Measurements from ENCODE around the gene SETD1B.
A peak's percentile ranks its signal among the peaks of the same experiment; 100 is the strongest.

The SETD1B gene

DNA sequence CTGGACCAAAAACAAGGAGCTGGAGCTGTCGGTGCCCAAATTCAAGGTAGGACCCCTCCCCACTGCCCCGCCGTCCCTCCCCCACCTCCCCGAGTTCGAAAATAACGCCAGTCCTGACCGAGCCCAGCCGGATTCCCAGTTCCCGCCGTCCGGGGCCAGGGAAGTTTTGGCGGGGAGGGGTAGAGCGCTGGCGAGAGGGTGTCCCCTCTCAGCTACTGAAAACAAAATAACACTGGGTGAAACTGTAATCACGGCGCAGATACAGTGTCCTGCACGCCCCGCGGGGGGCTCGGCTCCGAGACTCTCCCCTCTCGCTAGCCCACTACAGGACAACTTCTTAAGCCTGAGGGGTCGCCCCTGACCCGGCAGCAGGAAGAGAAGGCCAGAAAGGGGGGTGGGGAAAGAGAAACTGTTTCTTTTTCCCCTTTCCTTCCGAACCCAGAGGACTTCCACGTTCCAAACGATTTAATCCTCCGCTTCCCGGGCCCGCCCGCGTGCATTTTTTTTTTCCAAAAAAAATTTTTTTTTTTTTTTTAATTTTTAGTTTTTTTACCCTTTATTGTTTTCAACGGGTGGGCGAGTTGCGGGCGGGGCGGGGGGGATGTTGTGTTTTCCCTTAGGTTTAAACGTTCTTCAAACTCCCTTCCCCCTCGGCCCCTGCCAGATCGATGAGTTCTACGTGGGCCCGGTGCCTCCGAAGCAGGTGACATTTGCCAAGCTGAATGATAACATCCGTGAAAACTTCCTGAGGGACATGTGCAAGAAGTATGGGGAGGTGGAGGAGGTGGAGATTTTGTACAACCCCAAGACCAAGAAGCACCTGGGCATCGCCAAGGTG is 1.6 kb downstream of the SETD1B start:
- no peak for TF ChIP-seq CTCF (IDR thresholded peaks at IDR 0.05; ENCODE audit: insufficient read depth, low read length, poor library complexity, severe bottlenecking)
- no peak for DNase-seq (ENCODE audit: extremely low read depth, insufficient read length)
- peaks cover 15% of the 10 kb centered on the region for H3K36me3 ChIP-seq (ENCODE audit: control insufficient read depth, insufficient read depth, low read length)
- peak overlapping the region; percentile 82 for H3K4me3 ChIP-seq (replicated peaks; ENCODE audit: low read depth, low read length)
- no peaks in the 10 kb centered on the region for H3K27me3 ChIP-seq (replicated peaks; ENCODE audit: control insufficient read depth, insufficient read depth, low read length)

DNA sequence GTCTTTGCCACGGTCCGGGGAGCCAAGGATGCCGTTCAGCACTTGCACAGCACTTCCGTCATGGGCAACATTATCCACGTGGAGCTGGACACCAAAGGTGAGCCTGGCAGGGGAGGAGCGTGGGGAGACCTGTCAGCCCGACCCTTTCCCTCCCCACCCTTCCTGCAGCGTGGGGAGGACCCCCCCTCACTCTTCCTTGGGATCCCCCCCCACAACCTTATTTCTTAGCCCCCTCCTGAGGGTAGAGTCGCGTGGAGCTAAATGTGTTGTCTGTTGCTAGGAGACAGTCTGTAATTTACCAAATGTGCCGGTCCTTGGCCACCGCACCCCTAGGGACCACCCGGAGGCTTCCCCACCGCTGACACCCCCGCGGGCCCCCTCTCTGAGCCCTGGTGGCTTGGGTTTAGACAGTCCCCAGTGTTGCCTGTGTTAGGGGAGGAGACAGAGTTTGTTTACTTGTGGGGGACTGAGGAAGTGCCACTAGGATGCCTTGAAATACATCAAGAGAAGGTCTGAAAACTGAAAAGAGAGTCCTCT is 2.3 kb downstream of the SETD1B start:
- TF ChIP-seq CTCF (IDR thresholded peaks at IDR 0.05; ENCODE audit: insufficient read depth, low read length, poor library complexity, severe bottlenecking), result no peak
- Histone ChIP-seq H3K36me3 (ENCODE audit: control insufficient read depth, insufficient read depth, low read length) (peaks cover 21% of the 10 kb centered on the region), H3K4me3 (replicated peaks; ENCODE audit: low read depth, low read length) (peak overlapping the region; percentile 82), H3K27me3 (replicated peaks; ENCODE audit: control insufficient read depth, insufficient read depth, low read length) (no peaks in the 10 kb centered on the region)
- DNase-seq (ENCODE audit: extremely low read depth, insufficient read length), result no peak

GRCh38 chr12:121806546-121807423 is 3.0 kb downstream of the SETD1B start:
- H3K36me3 ChIP-seq (ENCODE audit: control insufficient read depth, insufficient read depth, low read length), result peaks cover 21% of the 10 kb centered on the region
- DNase-seq (ENCODE audit: extremely low read depth, insufficient read length), result no peak

GRCh38 chr12:121807642-121808347 is 4.0 kb downstream of the SETD1B start:
- TF ChIP-seq CTCF (IDR thresholded peaks at IDR 0.05; ENCODE audit: insufficient read depth, low read length, poor library complexity, severe bottlenecking), result no peak
- Histone ChIP-seq H3K4me3 (replicated peaks; ENCODE audit: low read depth, low read length) (no peak overlapping the region), H3K27me3 (replicated peaks; ENCODE audit: control insufficient read depth, insufficient read depth, low read length) (no peaks in the 10 kb centered on the region), H3K36me3 (ENCODE audit: control insufficient read depth, insufficient read depth, low read length) (peaks cover 21% of the 10 kb centered on the region)
- no peak for DNase-seq (ENCODE audit: extremely low read depth, insufficient read length)

More at GRCh38 chr12:121806546-121807423, 3.0 kb downstream of the SETD1B start:
- peak overlapping the region; percentile 82 for H3K4me3 ChIP-seq (replicated peaks; ENCODE audit: low read depth, low read length)
- no peak for TF ChIP-seq CTCF (IDR thresholded peaks at IDR 0.05; ENCODE audit: insufficient read depth, low read length, poor library complexity, severe bottlenecking)
- H3K27me3 ChIP-seq (replicated peaks; ENCODE audit: control insufficient read depth, insufficient read depth, low read length), result no peaks in the 10 kb centered on the region

- DNase-seq (ENCODE audit: extremely low read depth, insufficient read length), result no peak
- H3K36me3 ChIP-seq (ENCODE audit: control insufficient read depth, insufficient read depth, low read length), result peaks cover 21% of the 10 kb centered on the region
- no peak overlapping the region for H3K4me3 ChIP-seq (replicated peaks; ENCODE audit: low read depth, low read length)
- no peaks in the 10 kb centered on the region for H3K27me3 ChIP-seq (replicated peaks; ENCODE audit: control insufficient read depth, insufficient read depth, low read length)
- TF ChIP-seq CTCF (IDR thresholded peaks at IDR 0.05; ENCODE audit: insufficient read depth, low read length, poor library complexity, severe bottlenecking), result no peak
These were observed 4.8 kb downstream of the SETD1B start for GRCh38 chr12:121808623-121809022.
